PC-9 (cell line): ENCODE measurements around the gene WDFY3. TPM values are rescaled to one million over a fixed set of nuclear protein-coding genes. Genes with fewer than 3 reads are reported as not detected.

Experiments used
- BruUV-seq: library from RNA; stranded (reverse); fragments of 400-500 nt; replicated peaks from 2 replicates; lab custom pipeline; 2021; lab: Mats Ljungman, UMichigan
- CTCF ChIA-PET: fragments of 300-600 bp; sonication (Branson Sonifier 250); formaldehyde crosslinking; loops from one replicate; lab custom pipeline; 2022; ENCODE audit warnings: antibody characterized with exemption; lab: Charles Lee
- POLR2A ChIA-PET: fragments of 300-600 bp; sonication (Branson Sonifier 250); formaldehyde crosslinking; loops from one replicate; lab custom pipeline; 2022; ENCODE audit warnings: antibody characterized with exemption; ENCODE audit not compliant: unreplicated experiment; lab: Charles Lee
- DNase-seq, 2 experiments: peaks; one replicate each; pipeline versions ENCODE4 v3.0.0 to v3.0.0-alpha.2; 2015 to 2022; ENCODE audit warnings: mixed read lengths in 1 of 2
- H2AFZ ChIP-seq: fragments of 200-600 bp; sonication (generic); 2 replicates; pipeline ENCODE4 v1.8.1; 2017; ENCODE audit warnings: antibody characterized with exemption
- H3F3A ChIP-seq: fragments of 200-600 bp; sonication (generic); 2 replicates; pipeline ENCODE4 v1.8.1; 2017; ENCODE audit warnings: antibody characterized with exemption, mild to moderate bottlenecking, low read depth; ENCODE audit not compliant: insufficient read depth
- H3K27ac ChIP-seq: fragments of 200-600 bp; sonication (generic); 2 replicates; pipeline ENCODE4 v1.6.1; 2016; ENCODE audit warnings: mixed run types
- H3K27me3 ChIP-seq: fragments of 200-600 bp; sonication (generic); 2 replicates; pipeline ENCODE4 v1.6.1; 2016; ENCODE audit warnings: low read depth, mixed run types; ENCODE audit not compliant: insufficient read depth
- H3K36me3 ChIP-seq: fragments of 200-600 bp; sonication (generic); 2 replicates; pipeline ENCODE4 v1.6.1; 2016; ENCODE audit warnings: low read depth, mixed run types
- H3K4me1 ChIP-seq: fragments of 200-600 bp; sonication (generic); replicated peaks from 2 replicates; pipeline ENCODE4 v1.6.1; 2016; ENCODE audit warnings: mixed run types; ENCODE audit not compliant: insufficient read depth
- H3K4me2 ChIP-seq: fragments of 200-600 bp; sonication (generic); 2 replicates; pipeline ENCODE4 v1.6.1; 2017; ENCODE audit warnings: mixed run types
- H3K4me3 ChIP-seq: fragments of 200-600 bp; sonication (generic); 2 replicates; pipeline ENCODE4 v1.6.1; 2016; ENCODE audit warnings: mixed run types
- H3K79me2 ChIP-seq: fragments of 200-600 bp; sonication (generic); 2 replicates; pipeline ENCODE4 v1.6.1; 2017; ENCODE audit warnings: low read depth, mixed run types
- H3K9me2 ChIP-seq: fragments of 200-600 bp; sonication (generic); 2 replicates; pipeline ENCODE4 v1.8.1; 2017; ENCODE audit warnings: mild to moderate bottlenecking; ENCODE audit not compliant: insufficient read depth
- H3K9me3 ChIP-seq: fragments of 200-600 bp; sonication (generic); 2 replicates; pipeline ENCODE4 v1.8.1; 2016; ENCODE audit warnings: low read depth; ENCODE audit not compliant: insufficient read depth
- H4K20me1 ChIP-seq: fragments of 200-600 bp; sonication (generic); 2 replicates; pipeline ENCODE4 v1.8.1; 2017; ENCODE audit not compliant: insufficient read depth
- EZH2 ChIP-seq: fragments of 200-600 bp; sonication (generic); IDR thresholded peaks from 2 replicates; pipeline ENCODE4 v1.8.0; 2017; ENCODE audit warnings: antibody characterized with exemption, low read depth
- intact Hi-C: fragments of 100-400 bp; cut with micrococcal nuclease; formaldehyde crosslinking; loops from one replicate; pipeline ENCODE4 v1.10.0; 2022; ENCODE audit not compliant: unreplicated experiment
- total RNA-seq: library from RNA; stranded (reverse); gene quantifications from 2 replicates; pipeline ENCODE4 v1.2.3, GENCODE V29; 2021
- TF ChIP-seq, protein P1 (sequence below): fragments of 200-600 bp; sonication (generic); conservative IDR thresholded peaks from 2 replicates; pipeline ENCODE4 v1.6.1; 2017; ENCODE audit warnings: mixed run types, antibody characterized with exemption, mild to moderate bottlenecking, moderate library complexity

The WDFY3 gene
- total RNA-seq, 1 experiment from 2014 or later = 35.4 TPM

DNA sequence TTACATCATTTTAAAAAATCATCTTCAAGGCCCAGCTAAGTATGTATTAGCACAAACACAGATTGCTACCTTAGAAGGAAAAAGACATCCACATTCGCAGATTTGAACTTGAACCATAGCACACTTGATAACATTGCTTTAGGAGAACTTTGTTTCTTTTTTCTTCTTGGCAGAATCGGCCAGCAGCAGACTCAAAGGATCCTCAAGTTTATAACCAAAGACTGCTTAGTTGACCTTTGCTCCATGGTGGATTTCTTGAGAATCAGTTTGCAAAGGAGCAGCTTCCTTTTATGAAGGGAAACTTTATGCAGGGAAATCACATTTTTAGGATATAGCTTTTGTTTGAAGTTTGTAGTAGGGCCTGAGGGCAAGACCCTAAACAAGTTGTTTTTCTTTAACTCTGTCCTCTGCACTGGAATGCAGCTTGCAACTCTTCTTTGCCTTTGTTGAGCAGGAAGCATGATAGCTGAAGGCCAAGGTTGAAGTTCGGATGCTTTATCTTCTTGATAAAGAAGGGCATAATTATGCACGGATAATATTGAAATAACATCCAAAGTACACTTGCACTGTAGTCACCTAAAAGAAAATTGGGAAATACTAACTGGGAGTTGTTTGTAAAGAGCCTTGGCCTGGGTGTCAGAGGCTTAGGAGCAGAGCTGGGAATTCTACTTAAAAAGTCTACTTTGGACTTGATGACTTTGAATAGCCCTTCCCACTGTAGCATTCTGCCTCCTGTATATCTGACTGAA lies 305.1 kb downstream of the WDFY3 start:
- no peak overlapping the region for H3K27ac ChIP-seq
- H3K79me2 ChIP-seq = no peaks in the 10 kb centered on the region
- H3K4me1 ChIP-seq = no peaks in the 10 kb centered on the region
- CTCF ChIA-PET = no interaction called here
- H3K36me3 ChIP-seq = no peaks in the 10 kb centered on the region
- no peaks in the 10 kb centered on the region for H4K20me1 ChIP-seq
- no peak overlapping the region for H3K4me2 ChIP-seq
- BruUV-seq = no TSS peak
- no peak overlapping the region for H3K4me3 ChIP-seq
- DNase-seq = no peak
- H3K9me2 ChIP-seq = no peaks in the 10 kb centered on the region
- TF ChIP-seq, protein P1, sequence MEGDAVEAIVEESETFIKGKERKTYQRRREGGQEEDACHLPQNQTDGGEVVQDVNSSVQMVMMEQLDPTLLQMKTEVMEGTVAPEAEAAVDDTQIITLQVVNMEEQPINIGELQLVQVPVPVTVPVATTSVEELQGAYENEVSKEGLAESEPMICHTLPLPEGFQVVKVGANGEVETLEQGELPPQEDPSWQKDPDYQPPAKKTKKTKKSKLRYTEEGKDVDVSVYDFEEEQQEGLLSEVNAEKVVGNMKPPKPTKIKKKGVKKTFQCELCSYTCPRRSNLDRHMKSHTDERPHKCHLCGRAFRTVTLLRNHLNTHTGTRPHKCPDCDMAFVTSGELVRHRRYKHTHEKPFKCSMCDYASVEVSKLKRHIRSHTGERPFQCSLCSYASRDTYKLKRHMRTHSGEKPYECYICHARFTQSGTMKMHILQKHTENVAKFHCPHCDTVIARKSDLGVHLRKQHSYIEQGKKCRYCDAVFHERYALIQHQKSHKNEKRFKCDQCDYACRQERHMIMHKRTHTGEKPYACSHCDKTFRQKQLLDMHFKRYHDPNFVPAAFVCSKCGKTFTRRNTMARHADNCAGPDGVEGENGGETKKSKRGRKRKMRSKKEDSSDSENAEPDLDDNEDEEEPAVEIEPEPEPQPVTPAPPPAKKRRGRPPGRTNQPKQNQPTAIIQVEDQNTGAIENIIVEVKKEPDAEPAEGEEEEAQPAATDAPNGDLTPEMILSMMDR = no peak
- no peak for TF ChIP-seq EZH2
- no peaks in the 10 kb centered on the region for H3K9me3 ChIP-seq
- H2AFZ ChIP-seq = no peak overlapping the region
- intact Hi-C loops = no loop called here
- no peaks in the 10 kb centered on the region for H3F3A ChIP-seq
- POLR2A ChIA-PET = no interaction called here
- H3K27me3 ChIP-seq = no peaks in the 10 kb centered on the region

DNA sequence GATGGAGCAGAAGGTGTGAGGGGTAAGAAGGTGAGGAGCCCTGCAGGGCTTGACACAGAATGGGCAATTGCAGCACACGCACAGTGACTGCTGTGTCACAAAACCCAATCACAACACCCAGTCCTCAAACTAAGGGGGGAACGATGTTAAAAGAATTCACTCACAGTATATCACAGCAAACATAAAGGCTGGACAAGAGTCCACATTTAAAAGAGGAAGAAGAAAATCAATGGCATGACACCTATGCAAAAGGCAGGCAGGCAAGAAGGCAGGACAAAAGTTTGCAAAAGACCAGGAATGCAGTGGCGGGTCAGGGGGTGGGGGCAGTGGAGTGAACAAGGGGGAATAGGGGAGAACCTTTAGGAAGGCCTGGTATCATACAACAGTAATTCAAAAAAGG lies 305.9 kb downstream of the WDFY3 start:
- Histone ChIP-seq H3K27ac (no peak overlapping the region), H3K36me3 (no peaks in the 10 kb centered on the region), H3F3A (no peaks in the 10 kb centered on the region), H3K9me2 (no peaks in the 10 kb centered on the region), H3K9me3 (peaks cover 4% of the 10 kb centered on the region; the same call in 1 of the 2 replicates), H3K4me1 (no peaks in the 10 kb centered on the region), H3K79me2 (no peaks in the 10 kb centered on the region), H3K4me2 (no peak overlapping the region), H3K27me3 (no peaks in the 10 kb centered on the region), H2AFZ (no peak overlapping the region), H3K4me3 (no peak overlapping the region), H4K20me1 (no peaks in the 10 kb centered on the region)
- ChIA-PET CTCF (no interaction called here), POLR2A (no interaction called here)
- no peak for DNase-seq
- TF ChIP-seq EZH2 = no peak
- TF ChIP-seq, protein P1 = no peak
- no TSS peak for BruUV-seq
- intact Hi-C loops = no loop called here

GRCh38 chr4:84652478-84652877 lies 314.0 kb downstream of the WDFY3 start:
- TF ChIP-seq, protein P1 = no peak
- TF ChIP-seq EZH2 = no peak
- no peak overlapping the region for H2AFZ ChIP-seq
- H3K79me2 ChIP-seq = no peaks in the 10 kb centered on the region
- H3K4me3 ChIP-seq = no peak overlapping the region
- DNase-seq = no peak
- H3K9me3 ChIP-seq = peaks cover 4% of the 10 kb centered on the region; the same call in 1 of the 2 replicates
- intact Hi-C loops = no loop called here
- H3K4me2 ChIP-seq = no peak overlapping the region
- H3K36me3 ChIP-seq = 0 out of 2 replicates have a peak, but pooled peaks cover 5% of the 10 kb centered on the region
- no peaks in the 10 kb centered on the region for H3F3A ChIP-seq
- no peaks in the 10 kb centered on the region for H3K9me2 ChIP-seq
- CTCF ChIA-PET = no interaction called here
- no peaks in the 10 kb centered on the region for H3K4me1 ChIP-seq
- no TSS peak for BruUV-seq
- no peaks in the 10 kb centered on the region for H4K20me1 ChIP-seq
- POLR2A ChIA-PET = no interaction called here
- H3K27me3 ChIP-seq = no peaks in the 10 kb centered on the region
- no peak overlapping the region for H3K27ac ChIP-seq
